Dermis blood vessel endothelial cell (primary cell): ENCODE measurements around the gene HBZ. TPM values are rescaled to one million over a fixed set of nuclear protein-coding genes. Genes with fewer than 3 reads are reported as not detected.
"Not testable (repeated sequence)": the region's sequence is repeated elsewhere in the genome, so short reads cannot be mapped to it uniquely, and the experiment has no call there.

ENCODE experiments used
- DNase-seq: peaks from one replicate; pipeline ENCODE4 v3.0.0; 2010
- total RNA-seq: library from RNA; depleted of rRNA; stranded (reverse); fragments of >200 nt; gene quantifications from 2 replicates; pipeline ENCODE4 v1.2.3, GENCODE V29; 2014

HBZ gene
- total RNA-seq, 1 donor from 2014 or later: not detected

DNA sequence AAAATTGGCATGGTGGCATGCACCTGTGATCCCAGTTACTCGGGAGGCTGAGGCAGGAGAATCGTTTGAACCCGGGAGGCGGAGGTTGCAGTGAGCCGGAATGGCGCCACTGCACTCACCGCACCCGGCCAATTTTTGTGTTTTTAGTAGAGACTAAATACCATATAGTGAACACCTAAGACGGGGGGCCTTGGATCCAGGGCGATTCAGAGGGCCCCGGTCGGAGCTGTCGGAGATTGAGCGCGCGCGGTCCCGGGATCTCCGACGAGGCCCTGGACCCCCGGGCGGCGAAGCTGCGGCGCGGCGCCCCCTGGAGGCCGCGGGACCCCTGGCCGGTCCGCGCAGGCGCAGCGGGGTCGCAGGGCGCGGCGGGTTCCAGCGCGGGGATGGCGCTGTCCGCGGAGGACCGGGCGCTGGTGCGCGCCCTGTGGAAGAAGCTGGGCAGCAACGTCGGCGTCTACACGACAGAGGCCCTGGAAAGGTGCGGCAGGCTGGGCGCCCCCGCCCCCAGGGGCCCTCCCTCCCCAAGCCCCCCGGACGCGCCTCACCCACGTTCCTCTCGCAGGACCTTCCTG lies 27.7 kb downstream of the HBZ start, which contains the start of gene HBQ1:
Gene HBQ1, plus strand, starts transcription at position 359 of the 575 bp plus-strand sequence. Its CDS starts 28 bp downstream, at position 387.
- peak; percentile 56 for DNase-seq

DNA sequence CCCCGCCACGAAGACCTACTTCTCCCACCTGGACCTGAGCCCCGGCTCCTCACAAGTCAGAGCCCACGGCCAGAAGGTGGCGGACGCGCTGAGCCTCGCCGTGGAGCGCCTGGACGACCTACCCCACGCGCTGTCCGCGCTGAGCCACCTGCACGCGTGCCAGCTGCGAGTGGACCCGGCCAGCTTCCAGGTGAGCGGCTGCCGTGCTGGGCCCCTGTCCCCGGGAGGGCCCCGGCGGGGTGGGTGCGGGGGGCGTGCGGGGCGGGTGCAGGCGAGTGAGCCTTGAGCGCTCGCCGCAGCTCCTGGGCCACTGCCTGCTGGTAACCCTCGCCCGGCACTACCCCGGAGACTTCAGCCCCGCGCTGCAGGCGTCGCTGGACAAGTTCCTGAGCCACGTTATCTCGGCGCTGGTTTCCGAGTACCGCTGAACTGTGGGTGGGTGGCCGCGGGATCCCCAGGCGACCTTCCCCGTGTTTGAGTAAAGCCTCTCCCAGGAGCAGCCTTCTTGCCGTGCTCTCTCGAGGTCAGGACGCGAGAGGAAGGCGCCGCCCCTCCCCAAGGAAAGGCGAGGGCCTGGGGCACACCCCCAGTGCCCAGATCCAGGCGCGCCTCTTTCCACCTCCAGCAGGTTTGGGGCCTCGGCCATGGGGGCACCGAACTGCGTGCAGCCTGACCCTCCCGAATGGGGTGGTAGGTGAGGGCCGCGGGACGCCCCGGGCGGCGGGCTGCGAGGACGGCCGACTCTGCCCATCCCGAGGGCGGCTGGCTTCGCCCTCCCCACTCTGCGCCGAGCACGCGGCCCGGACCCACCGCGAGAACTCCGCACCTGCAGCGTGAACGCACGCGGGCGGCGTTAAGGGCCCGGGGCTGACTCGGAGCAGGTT lies 28.5 kb downstream of the HBZ start:
- peak; percentile 80 for DNase-seq

DNA sequence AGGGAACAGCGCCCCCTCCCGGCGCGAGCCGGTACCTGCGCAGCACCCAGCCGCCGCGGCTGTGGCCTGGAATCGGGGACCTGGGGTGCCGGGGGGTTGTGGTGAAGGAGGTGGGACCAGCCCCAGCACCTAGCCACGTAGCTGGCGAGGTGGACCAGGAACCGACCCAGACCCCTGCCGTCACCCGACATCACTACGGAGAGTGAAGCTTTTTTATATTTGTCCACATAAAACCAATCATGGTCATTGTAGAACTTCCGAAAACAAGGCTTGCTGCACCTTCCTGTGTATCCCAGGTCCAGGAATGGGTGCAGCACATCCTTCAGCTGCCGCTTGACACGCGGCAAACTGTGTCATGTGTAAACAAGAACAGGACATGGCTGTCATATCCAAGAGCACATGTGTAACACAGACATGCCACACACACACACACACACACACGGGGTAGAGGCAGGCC lies 29.1 kb downstream of the HBZ start:
- DNase-seq: peak; percentile 15

DNA sequence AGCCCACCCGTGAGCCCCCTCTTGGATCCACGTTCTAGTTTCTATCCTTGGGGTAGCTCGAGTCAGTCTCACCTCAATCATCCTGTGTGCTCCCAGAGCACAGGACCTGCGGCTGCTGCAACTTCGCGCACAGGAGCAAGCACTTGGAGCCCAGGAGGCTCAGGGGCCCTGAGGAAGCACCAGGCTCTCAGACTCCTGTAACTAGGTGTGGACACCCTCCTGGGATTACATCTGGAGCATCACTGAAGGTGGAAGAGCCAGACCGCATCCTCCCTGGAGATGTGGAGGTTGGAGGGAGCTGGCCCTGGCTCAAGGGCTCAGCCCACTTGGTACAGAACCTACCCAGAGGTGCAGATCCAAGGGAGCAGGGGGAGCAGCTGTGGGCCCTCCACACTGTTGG lies 30.6 kb downstream of the HBZ start:
- DNase-seq: no peak

DNA sequence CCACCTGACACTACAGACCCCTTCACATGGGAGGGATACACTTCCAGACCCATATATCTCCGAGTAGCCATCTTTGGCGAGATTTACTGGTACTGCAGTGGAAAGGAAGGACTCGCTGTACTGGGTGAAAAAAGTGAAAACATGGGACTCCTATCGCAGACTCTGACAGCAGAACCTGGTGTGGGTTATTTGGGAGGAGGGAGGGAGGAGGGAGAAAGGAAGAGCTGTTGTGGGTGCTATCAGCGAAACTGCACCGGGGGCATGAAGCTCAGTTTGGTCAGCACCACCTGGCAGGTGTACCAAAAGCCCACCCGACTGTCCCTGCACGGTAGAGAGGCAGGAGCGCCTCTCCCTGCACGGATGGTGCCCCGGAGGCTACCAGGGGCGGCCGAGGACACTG lies 32.8 kb downstream of the HBZ start:
- no peak for DNase-seq

DNA sequence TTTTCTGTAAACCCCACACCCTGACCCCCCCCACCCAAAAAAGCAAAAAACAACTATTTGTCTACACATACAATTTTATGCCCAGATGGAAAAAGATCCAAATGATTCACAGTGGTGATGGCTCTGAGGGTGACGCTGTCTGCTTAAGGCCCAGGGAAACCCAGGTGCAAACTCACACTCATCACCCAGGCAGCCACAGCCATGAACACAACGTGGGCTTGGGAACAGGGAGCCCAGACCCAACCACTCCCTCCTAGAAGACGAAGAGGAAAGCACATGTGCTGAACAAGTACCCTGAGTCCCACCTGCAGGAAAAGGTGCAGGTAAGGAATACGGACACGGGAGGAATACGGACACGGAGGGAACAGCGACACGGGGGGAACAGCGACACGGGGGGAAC lies 33.2 kb downstream of the HBZ start:
- DNase-seq: no peak

DNA sequence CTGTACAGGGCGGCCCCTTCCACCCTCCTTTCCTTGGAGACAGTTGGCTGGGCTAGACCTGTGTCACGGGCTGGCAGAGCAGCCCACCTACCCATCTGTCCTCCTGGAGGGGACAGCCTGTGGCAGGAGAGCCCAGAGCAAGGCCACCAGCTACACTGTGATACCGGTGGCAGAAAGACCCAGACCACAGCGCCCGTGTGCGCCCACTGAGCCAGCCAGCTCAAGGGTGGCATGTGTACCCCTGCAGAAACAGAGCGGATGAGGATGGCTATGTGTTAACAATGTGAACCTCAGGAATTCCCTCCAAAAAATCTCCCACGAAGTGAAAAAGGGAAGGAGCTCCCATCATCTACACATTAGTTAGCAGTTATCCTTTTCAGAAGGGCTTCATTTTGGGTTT lies 34.9 kb downstream of the HBZ start:
- no peak for DNase-seq

DNA sequence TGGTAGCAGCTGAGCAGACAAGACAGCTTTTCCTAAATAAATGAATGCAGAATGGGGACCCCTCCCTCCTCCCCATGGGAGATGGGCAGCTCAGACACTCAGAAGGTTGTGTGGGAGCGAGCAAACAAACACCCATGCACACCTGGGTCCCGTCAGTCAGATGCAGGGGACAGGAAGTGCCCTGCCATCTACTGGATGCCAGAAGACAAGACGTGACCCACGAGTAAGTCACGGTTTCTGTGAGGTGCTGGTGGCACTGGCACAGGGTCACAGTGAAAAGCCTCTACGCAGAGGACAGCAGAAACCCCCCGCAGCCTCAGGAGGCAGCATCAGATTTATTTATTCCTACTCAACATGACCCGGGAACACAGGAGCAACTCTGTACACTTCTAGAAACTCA lies 36.2 kb downstream of the HBZ start:
- DNase-seq: no peak

DNA sequence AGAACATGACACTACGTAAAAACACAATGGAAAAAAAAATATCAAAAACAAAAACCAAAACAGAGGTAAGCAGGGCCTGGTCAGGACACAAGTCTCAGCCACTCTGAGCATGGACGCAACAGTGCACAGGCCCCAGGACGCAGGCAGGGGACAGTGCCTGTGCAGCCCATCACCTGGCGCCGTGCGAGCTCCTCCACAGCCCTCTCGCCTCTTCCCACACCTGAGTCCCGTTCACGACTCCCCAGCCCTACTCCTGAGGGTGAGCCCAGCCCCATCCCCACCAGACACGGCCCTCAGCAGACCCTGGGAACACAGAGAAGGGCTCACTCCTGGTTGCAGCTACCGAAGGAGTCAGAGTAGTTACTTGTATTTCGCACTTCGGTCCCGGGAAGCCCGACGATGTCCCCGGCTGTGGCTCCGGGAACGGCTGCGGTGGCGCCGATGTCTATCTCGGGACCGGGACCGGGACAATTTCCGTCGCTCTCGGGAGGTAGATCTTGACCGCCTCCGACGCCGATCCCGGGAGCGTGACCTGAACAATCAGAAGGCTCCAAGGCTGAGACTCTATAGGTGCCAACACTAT lies 37.3 kb downstream of the HBZ start:
- no peak for DNase-seq

DNA sequence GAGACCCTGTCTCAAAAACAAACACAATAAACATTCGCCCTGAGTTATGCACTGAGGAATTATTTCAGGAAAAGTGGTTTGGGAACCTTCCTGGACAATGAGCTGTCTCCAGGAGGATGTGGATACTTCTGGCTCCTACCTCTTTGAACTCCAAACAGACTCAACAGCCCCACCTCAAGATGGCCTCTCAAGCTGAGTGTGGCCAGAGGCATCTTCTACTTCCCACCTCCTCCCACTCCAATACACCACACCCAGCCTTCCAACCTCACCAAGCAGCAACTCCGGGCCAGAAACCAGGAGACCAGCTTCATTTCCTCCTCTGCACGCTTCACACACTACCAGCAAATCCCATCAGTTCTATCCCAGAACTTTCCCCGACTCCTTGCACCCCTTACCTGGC lies 39.4 kb downstream of the HBZ start:
- DNase-seq: no peak

DNA sequence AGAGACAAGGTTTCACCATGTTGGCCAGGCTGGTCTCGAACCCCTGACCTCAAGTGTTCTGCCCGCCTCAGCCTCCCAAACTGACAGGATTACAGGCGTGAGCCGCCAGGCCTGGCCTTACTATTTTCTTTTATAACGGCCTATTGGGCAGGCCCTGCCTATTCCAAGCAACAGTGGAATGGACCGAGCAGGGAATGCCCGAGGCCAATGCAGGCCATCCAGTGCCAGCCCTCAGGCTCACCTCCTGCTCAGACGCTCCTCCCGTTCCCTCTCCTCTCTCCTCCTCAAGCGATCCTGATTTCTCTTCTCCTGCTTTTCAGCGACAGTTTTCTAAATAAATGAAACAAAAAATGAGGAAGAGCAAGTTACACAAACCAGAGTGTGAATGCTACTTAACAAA lies 40.2 kb downstream of the HBZ start:
- no peak for DNase-seq

DNA sequence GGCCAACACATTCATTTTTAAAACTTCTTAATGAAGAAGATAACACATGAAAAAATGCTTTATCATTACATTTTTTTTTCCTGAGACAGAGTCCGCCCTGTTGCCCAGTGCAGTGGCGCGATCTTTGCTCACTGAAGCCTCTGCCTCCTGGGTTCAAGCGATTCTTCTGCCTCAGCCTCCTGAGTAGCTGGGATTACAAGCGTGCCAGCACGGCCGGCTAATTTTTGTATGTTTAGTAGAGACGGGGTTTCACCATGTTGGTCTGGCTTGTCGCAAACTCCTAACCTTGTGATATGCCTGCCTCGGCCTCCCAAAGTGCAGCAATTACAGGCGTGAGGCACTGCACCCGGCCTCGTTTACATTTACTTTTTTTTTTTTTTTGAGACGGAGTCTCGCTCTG lies 41.0 kb downstream of the HBZ start:
- DNase-seq: no peak

DNA sequence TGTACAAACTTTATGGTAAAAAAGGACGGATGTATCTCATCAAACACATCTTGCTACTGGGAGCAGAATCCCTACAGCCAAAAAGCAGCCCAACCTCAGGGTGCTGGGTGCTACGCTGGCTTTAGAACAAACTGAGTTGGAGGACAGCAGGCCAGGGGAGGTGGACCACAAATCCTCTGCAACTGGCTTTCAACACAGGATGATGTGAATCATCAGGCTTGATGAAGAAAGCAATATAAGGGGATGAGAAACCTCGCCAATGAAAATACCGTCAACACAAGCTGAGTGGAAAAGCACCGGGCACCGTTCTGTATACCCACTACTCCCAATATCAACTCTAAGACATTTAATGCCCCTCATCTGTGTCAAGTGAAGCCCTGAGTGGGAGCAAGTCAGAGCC lies 42.1 kb downstream of the HBZ start:
- no peak for DNase-seq

DNA sequence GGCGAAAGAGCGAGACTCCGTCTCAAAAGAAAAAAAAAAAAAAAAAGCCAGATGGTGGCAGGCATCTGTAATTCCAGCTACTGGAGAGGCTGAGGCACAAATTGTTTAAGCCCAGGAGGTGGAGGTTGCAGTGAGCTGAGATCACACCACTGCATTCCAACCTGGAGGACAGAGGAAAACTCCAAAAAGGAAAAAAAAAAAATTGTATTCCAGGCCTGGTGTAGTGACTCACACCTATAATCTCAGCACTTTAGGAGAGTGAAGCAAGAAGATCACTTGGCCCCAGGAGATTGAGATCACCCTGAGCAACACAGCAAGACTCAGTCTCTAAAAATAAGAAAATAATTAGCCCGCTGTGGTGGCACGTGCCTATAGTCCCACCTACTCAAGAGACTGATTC lies 47.9 kb downstream of the HBZ start:
- no peak for DNase-seq

DNA sequence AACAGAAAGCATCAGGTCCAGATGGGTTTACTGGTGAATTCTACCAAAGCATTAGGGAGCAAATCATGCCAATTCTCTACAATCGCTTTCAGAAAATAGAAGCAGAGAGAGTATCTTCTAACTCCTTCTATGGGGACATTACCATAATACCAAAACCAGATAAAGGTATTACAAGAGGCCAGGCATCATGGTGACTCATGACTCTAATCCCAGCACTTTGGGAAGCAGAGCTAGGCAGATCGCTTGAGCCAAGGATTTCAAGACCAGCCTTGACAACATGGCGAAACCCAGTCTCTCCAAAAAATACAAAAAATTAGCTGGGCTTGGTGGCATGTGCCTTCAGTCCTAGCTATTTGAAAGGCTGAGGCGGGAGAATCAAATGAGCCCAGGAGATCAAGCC lies 50.8 kb downstream of the HBZ start:
- no peak for DNase-seq

DNA sequence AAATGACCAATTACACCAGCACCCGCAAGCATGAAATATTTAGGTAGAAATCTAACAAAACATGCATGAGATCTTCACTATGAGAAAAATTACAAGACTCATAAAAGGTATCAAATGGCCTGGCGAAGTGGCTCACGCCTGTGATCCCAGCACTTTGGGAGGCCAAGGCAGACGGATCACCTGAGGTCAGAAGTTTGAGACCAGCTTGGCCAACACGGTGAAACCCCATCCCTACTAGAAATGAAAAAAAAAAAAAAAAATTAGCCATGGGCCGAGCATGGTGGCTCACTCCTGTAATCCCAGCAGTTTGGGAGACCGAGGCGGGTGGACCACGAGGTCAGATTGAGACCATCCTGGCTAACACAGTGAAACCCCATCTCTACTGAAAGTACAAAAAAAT lies 51.6 kb downstream of the HBZ start:
- DNase-seq: not testable (repeated sequence)

Other genes with a start within 250 kb of the HBZ start
- gene POLR3K, start 99.0 kb upstream of the HBZ start, total RNA-seq: 6.3 and 6.6 TPM in 2 replicates
- 17.9 and 25.9 TPM in 2 replicates for gene SNRNP25, start 98.8 kb upstream of the HBZ start, total RNA-seq
- 30.1 and 32.1 TPM in 2 replicates for gene RHBDF1, start 80.0 kb upstream of the HBZ start, total RNA-seq
- 121 and 199 TPM in 2 replicates for gene MPG, start 74.4 kb upstream of the HBZ start, total RNA-seq
- gene NPRL3, start 14.0 kb upstream of the HBZ start, total RNA-seq: 9.5 and 17.8 TPM in 2 replicates
- gene HBM, start 13.3 kb downstream of the HBZ start, total RNA-seq: not detected in 2 replicates
- gene HBA2, start 20.2 kb downstream of the HBZ start, total RNA-seq: 0.42 TPM in 1 of 2 replicates, not detected in the other
- gene HBA1, start 24.0 kb downstream of the HBZ start, total RNA-seq: not detected in 2 replicates
- gene HBQ1, start 27.8 kb downstream of the HBZ start, total RNA-seq: 0.34 TPM in 1 of 2 replicates, not detected in the other
- 30.9 and 55.5 TPM in 2 replicates for gene LUC7L, start 76.8 kb downstream of the HBZ start, total RNA-seq
- gene FAM234A, start 82.2 kb downstream of the HBZ start, total RNA-seq: 59.2 and 76.1 TPM in 2 replicates
- 0.19 and 0.68 TPM in 2 replicates for gene RGS11, start 123.3 kb downstream of the HBZ start, total RNA-seq
- gene ARHGDIG, start 127.9 kb downstream of the HBZ start, total RNA-seq: 1.2 TPM in 1 of 2 replicates, not detected in the other
- 0.34 TPM in 1 of 2 replicates, not detected in the other for gene PDIA2, start 130.5 kb downstream of the HBZ start, total RNA-seq
- gene AXIN1, start 200.1 kb downstream of the HBZ start, total RNA-seq: 28.2 and 31.9 TPM in 2 replicates
- gene MRPL28, start 217.9 kb downstream of the HBZ start, total RNA-seq: 85.9 and 103 TPM in 2 replicates
- 98.2 and 132 TPM in 2 replicates for gene PGAP6, start 229.3 kb downstream of the HBZ start, total RNA-seq
- 42.2 and 55.7 TPM in 2 replicates for gene NME4, start 244.6 kb downstream of the HBZ start, total RNA-seq
- gene DECR2, start 249.2 kb downstream of the HBZ start, total RNA-seq: 13.4 and 17.5 TPM in 2 replicates